GM12878 (cell line): ENCODE measurements around the gene SHISA6. TPM values are rescaled to one million over a fixed set of nuclear protein-coding genes. Genes with fewer than 3 reads are reported as not detected.
"Not testable (repeated sequence)": the region's sequence is repeated elsewhere in the genome, so short reads cannot be mapped to it uniquely, and the experiment has no call there.

Experiments
- ATAC-seq: fragments of 200-7000 bp; cut with Tn5 transposase; 3 replicates; pipeline ENCODE4 v1.9.1; 2020; ENCODE audit warnings: mild to moderate bottlenecking, moderate library complexity
- BruUV-seq: library from RNA; stranded (reverse); fragments of 400-500 nt; replicated peaks from 2 replicates; lab custom pipeline; 2021; lab: Mats Ljungman, UMichigan
- CTCF ChIA-PET: fragments of 300-600 bp; sonication (Branson Sonifier 250); formaldehyde crosslinking; extraction: SDS; loops from one replicate; lab custom pipeline; 2021; ENCODE audit warnings: inconsistent platforms; lab: Yijun Ruan, JAX
- POLR2A ChIA-PET: fragments of 350-600 bp; formaldehyde crosslinking; extraction: SDS; loops from one replicate; lab custom pipeline; 2021; ENCODE audit warnings: inconsistent platforms; lab: Charles Lee
- RAD21 ChIA-PET: fragments of 300-600 bp; sonication (Branson Sonifier 250); formaldehyde crosslinking; loops from one replicate; lab custom pipeline; 2023; ENCODE audit warnings: antibody characterized with exemption; ENCODE audit not compliant: unreplicated experiment; lab: Charles Lee
- SMC1A ChIA-PET: fragments of 300-600 bp; sonication (Branson Sonifier 250); formaldehyde crosslinking; loops from one replicate; lab custom pipeline; 2023; ENCODE audit not compliant: unreplicated experiment, uncharacterized antibody; lab: Charles Lee
- DNase-seq: peaks from one replicate; pipeline ENCODE4 v3.0.0-alpha.2; 2011; ENCODE audit warnings: low read depth, low spot score
- FAIRE-seq: peaks from 3 replicates; lab custom pipeline; 2011; peaks lifted over from hg19 to GRCh38; lab: Jason Lieb, UNC
- H2AFZ ChIP-seq: 2 replicates; pipeline ENCODE4 v1.6.0; 2011; ENCODE audit warnings: low read depth, low read length, control low read depth; ENCODE audit not compliant: control insufficient read depth
- H3K27ac ChIP-seq: 2 replicates; pipeline ENCODE4 v1.5.1; 2011; ENCODE audit warnings: control low read depth; ENCODE audit not compliant: control insufficient read depth, insufficient read depth
- H3K27me3 ChIP-seq, 2 experiments: replicated peaks in 1 of 2; 2 replicates each; pipeline versions ENCODE4 v1.6.0 to v1.6.1; 2011; ENCODE audit warnings: low read length in 1 of 2; ENCODE audit not compliant: control insufficient read depth in 2 of 2, insufficient read depth in 2 of 2
- H3K36me3 ChIP-seq, 2 experiments: 2 replicates each; pipeline ENCODE4 v1.5.1; 2011; ENCODE audit warnings: low read length in 1 of 2; ENCODE audit not compliant: control insufficient read depth in 2 of 2, insufficient read depth in 2 of 2
- H3K4me1 ChIP-seq: 2 replicates; pipeline ENCODE4 v1.6.1; 2011; ENCODE audit warnings: mild to moderate bottlenecking, low read length, moderate library complexity, mixed read lengths; ENCODE audit not compliant: control insufficient read depth, insufficient read depth
- H3K4me2 ChIP-seq: 2 replicates; pipeline ENCODE4 v1.6.0; 2011; ENCODE audit warnings: control low read depth; ENCODE audit not compliant: control insufficient read depth, insufficient read depth
- H3K4me3 ChIP-seq: fragments of 200-600 bp; sonication (generic); 2 replicates; pipeline ENCODE4 v1.5.1; 2016
- H3K79me2 ChIP-seq: 2 replicates; pipeline ENCODE4 v1.6.0; 2011; ENCODE audit warnings: low read length; ENCODE audit not compliant: control insufficient read depth, insufficient read depth
- H3K9ac ChIP-seq: 2 replicates; pipeline ENCODE4 v1.8.0; 2011; ENCODE audit warnings: low read length, control low read depth, mixed read lengths; ENCODE audit not compliant: control insufficient read depth, insufficient read depth
- H3K9me3 ChIP-seq: replicated peaks from 3 replicates; pipeline ENCODE4 v1.5.1; 2011; ENCODE audit warnings: mild to moderate bottlenecking, low read length; ENCODE audit not compliant: control insufficient read depth, insufficient read depth
- H4K20me1 ChIP-seq: 2 replicates; pipeline ENCODE4 v1.6.0; 2011; ENCODE audit not compliant: control insufficient read depth, insufficient read depth
- CBX3 ChIP-seq: fragments of 200-600 bp; sonication (generic); IDR thresholded peaks from 2 replicates; pipeline ENCODE4 v1.6.1; 2016; ENCODE audit warnings: low read depth, borderline replicate concordance
- REST ChIP-seq: IDR thresholded peaks from 2 replicates; pipeline ENCODE4 v1.6.1; 2012; ENCODE audit warnings: mild to moderate bottlenecking, low read depth, low read length
- WGBS: methylation state at CpG from one replicate; pipeline ENCODE4 v1.1.6; 2016; ENCODE audit warnings: low lambda C conversion rate; ENCODE audit not compliant: insufficient replicate concordance, insufficient coverage; ENCODE audit errors: missing lambda C conversion rate; 5-methylcytosine and 5-hydroxymethylcytosine counted together
- in situ Hi-C: fragments of 300-500 bp; cut with MboI; formaldehyde crosslinking; loops from 9 replicates; pipeline ENCODE4 v1.14.3; 2018; ENCODE audit warnings: mixed read lengths
- intact Hi-C: fragments of 100-400 bp; cut with micrococcal nuclease; formaldehyde crosslinking; loops from one replicate; pipeline ENCODE4 v1.14.2; 2022; ENCODE audit not compliant: unreplicated experiment
- polyA plus RNA-seq, 11 experiments: library from polyadenylated mRNA; depleted of rRNA in 4 of 11; unstranded in 6 of 11; stranded (reverse) in 5 of 11; fragments of >200 nt; fragmentation: Nextera tagmentation in 4 of 11; fragmentation: Illumina TruSeq in 1 of 11; extraction: Ambion mirVana in 4 of 11; extraction: Trizol in 1 of 11; gene quantifications; 1 replicate in 1 of 11; 2 replicates in 10 of 11; pipeline versions ENCODE4 v1.2.1 to v1.2.3, GENCODE V29; 2011 to 2016; ENCODE audit warnings: inconsistent platforms in 2 of 11, missing spikeins in 2 of 11, low read depth in 1 of 11
- total RNA-seq, 4 experiments: library from RNA; depleted of rRNA in 3 of 4; stranded (reverse); fragments of >200 nt in 3 of 4; fragmentation: Illumina TruSeq in 1 of 4; extraction: Trizol in 1 of 4; gene quantifications; 2 replicates each; pipeline versions ENCODE4 v1.2.1 to v1.2.3, GENCODE V29; 2013 to 2021

The SHISA6 gene
- total and polyA plus RNA-seq, 10 of the 15 experiments (the other 5 are each of a cell fraction or from before 2014, with no cell fraction given): not detected

GRCh38 chr17:11300738-11301137, 59.7 kb downstream of the SHISA6 start (continued):
- no peak for TF ChIP-seq REST
- no peak for TF ChIP-seq CBX3

- RAD21 ChIA-PET, H3K27me3 ChIP-seq, DNase-seq, CTCF ChIA-PET, intact Hi-C loops, H3K9ac ChIP-seq, H3K36me3 ChIP-seq, FAIRE-seq, H2AFZ ChIP-seq, H3K4me3 ChIP-seq, POLR2A ChIA-PET, SMC1A ChIA-PET, ATAC-seq, H3K4me1 ChIP-seq, H3K4me2 ChIP-seq, H3K9me3 ChIP-seq, H3K79me2 ChIP-seq, H3K27ac ChIP-seq, BruUV-seq, H4K20me1 ChIP-seq: not testable (repeated sequence)
- 81% methylated on average over 5 of the region's 5 CpGs for WGBS
- in situ Hi-C loops: loop anchor here (10.0 to 25.0 kb wide), 2 partner anchors 417 to 860 kb away; no protein-coding TSS in a partner anchor
These were observed 60.9 kb downstream of the SHISA6 start for GRCh38 chr17:11301874-11302273.
